NCI-H1092 treated with DMSO at 0.1 percent for 48 hours (cell line): ENCODE measurements around the gene HOTAIR.

ENCODE experiments used
- DNase-seq: peaks from one replicate; lab custom pipeline; 2025; lab: John Stamatoyannopoulos, UW

The HOTAIR gene

GRCh38 chr12:53974084-53975063 lies at the start of gene HOTAIR:
HOTAIR (minus strand) TSS chr12:53974954.
- peak; percentile 53 for DNase-seq

GRCh38 chr12:54024127-54024526 lies 49.4 kb upstream of the HOTAIR start:
- no peak for DNase-seq

GRCh38 chr12:54022960-54023884 lies 48.5 kb upstream of the HOTAIR start:
- no peak for DNase-seq

GRCh38 chr12:54021432-54022013 lies 46.8 kb upstream of the HOTAIR start:
- DNase-seq = no peak

- no peak for DNase-seq
Observed at GRCh38 chr12:54020591-54021405, 46.0 kb upstream of the HOTAIR start.

GRCh38 chr12:54019924-54020590 lies 45.3 kb upstream of the HOTAIR start:
- DNase-seq = no peak

- no peak for DNase-seq
Observed at GRCh38 chr12:54019091-54019811, 44.5 kb upstream of the HOTAIR start.

GRCh38 chr12:54018468-54018984 lies 43.8 kb upstream of the HOTAIR start:
- DNase-seq = no peak

- DNase-seq = peak; percentile 98
Observed at GRCh38 chr12:54017878-54018467, 43.2 kb upstream of the HOTAIR start.

- DNase-seq = peak; percentile 98
Observed at GRCh38 chr12:54017027-54017788, 42.5 kb upstream of the HOTAIR start.

- peak; percentile 75 for DNase-seq
Observed at GRCh38 chr12:54016478-54016964, 41.8 kb upstream of the HOTAIR start.

- no peak for DNase-seq
Observed at GRCh38 chr12:54016051-54016450, 41.3 kb upstream of the HOTAIR start.

- DNase-seq = no peak
Observed at GRCh38 chr12:54015018-54015931, 40.5 kb upstream of the HOTAIR start.

GRCh38 chr12:54014377-54015017 lies 39.7 kb upstream of the HOTAIR start:
- DNase-seq = no peak

GRCh38 chr12:54012631-54013409 lies 38.1 kb upstream of the HOTAIR start:
- DNase-seq = no peak
